HG03575 (cell line): ENCODE measurements around the gene LYRM9.
"Not testable (repeated sequence)": the region's sequence is repeated elsewhere in the genome, so short reads cannot be mapped to it uniquely, and the experiment has no call there.

Experiments used
- ATAC-seq: cut with Tn5 transposase; IDR thresholded peaks from one replicate; pipeline ENCODE4 v1.9.1; 2021; ENCODE audit not compliant: unreplicated experiment, insufficient number of reproducible peaks, low FRiP score; ENCODE audit errors: extremely low read depth

The LYRM9 gene

DNA sequence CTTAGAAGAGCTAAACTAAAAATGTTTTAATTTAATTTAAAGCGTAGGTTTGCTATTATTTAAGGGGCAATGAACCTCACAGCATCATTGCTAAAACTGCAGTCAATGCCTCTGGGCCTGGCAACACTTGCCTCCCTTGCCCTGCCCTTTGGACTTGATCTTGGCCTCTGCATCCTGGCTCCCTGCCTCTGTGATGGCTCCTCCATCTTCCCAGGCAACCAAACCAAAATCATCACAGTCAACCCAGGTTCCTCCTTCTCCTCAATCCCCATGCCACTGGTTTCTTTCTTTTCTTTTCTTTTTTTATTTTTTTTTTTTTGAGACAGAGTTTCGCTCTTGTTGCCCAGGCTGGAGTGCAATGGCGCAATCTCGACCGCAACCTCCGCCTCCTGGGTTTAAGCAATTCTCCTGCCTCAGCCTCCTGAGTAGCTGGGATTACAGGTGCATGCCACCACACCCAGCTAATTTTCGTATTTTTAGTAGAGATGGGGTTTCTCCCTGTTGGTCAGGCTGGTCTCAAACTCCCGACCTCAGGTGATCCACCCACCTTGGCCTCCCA lies 6.7 kb downstream of the LYRM9 start:
- not testable (repeated sequence) for ATAC-seq

DNA sequence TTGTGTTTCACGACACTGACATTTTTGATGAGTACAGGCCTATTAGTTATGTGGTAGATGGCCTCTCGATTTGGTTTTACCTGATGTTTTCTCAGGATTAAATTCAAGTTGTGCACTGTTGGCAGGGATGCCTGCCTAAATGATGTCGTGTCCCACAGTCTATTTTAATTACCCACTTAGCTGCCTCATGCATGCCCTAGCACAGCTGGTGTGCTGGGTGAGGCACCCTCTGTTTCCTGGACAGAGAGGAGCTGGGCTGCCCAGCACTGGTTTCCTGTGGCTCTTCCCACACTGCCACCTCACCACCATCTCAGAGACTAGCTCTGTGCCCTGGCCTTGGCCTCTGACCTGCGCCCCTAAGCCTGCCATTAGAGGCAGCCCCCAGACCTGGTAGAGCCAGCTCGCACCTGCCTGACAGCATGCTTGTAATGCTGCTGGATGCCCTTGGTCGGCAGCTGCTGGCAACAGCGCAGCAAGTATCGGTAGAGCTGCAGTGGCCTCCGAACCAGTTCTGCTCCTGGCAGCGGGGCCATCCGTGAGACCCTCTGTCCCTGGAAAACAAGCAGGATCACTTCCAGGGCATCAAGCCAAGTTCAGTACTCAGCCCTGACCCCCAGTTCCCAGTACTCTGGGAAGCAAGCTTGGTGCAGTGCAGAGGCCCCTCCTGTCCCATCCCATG lies 10.9 kb downstream of the LYRM9 start:
- ATAC-seq: no peak

DNA sequence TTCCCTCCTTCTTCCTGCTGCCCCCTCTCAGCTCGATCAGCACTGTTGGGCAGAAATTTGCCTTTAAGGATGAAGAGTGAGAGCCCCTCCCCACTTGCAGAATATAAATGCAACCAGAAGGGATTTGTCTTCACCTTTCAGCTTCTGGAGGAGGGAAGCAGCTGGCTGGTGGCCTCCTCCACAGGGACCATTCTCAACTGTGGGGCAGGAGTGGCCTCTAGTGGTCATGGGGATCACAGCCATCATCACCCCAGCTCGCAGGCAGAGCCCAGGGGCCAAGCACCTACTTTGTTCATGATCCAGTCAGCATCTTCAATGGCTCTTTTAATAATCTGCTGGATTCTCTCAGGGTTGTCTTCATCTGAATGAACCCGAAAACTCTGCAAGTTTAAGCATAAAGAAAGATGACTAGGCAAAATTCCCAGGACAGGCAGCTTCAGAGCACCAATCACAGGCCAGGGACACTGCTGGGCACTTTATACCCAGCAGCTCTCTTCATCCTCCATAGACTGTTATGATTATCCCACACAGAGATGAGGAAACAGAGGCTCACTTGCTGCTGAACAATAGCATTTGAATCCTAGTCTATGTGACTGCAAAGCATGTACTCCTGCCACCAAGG lies 13.1 kb downstream of the LYRM9 start:
- no peak for ATAC-seq

DNA sequence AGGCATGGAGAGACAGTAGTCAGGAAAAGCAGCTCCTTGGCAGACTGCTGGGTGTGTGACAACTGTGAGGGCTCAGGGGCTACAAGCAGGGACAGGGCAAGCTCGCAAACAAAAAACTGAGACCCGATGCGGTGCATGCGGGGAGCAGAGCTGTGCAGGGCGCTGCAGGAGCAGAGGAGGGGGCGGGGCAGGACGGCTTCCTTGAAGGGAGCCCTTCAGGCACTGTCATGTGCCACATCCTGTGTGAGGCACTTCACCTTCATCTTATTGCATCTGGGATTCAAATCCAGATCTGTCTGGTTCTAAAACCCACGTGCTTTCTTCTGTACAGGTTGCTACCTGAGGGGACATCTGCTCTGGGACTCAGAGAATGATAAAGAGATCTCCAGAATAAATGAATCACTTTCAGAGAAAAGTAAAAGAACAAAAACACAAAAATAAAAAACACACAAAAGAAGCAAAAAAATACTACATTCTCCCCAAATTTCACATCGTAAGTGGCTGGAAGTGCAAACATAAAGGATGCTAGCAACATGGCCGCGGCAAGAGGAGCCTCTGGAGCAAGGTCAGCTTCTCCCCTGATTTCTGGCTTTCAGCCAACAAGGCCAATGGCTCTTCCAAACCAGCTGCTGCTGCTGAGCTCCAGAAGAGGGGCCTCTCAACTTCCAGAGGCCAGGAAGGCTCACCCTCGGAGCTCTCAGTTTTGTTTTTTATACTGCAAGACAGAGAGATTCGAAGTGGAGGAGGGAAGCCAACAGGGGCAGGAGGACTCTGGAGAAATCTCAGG lies 14.2 kb downstream of the LYRM9 start:
- no peak for ATAC-seq

DNA sequence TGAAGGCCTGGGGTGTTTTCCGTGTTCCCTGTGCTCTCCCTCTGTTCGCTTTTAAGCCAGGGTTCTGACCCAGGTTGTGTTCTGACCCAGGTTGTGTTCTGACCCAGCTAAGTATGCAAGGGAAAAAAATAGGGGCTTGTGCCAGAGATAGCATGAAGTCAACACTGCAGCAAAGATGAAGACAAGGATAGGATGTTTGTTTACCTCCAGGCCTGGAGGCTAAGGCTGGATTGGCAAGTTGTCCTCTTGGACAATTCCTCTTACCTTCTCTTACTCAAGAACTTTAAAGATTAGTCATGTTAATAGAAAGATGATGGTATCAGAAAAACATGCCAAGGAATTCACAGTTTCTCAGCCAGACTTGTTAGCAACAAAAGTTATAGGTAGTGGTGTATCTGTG lies 19.4 kb downstream of the LYRM9 start:
- ATAC-seq: no peak

DNA sequence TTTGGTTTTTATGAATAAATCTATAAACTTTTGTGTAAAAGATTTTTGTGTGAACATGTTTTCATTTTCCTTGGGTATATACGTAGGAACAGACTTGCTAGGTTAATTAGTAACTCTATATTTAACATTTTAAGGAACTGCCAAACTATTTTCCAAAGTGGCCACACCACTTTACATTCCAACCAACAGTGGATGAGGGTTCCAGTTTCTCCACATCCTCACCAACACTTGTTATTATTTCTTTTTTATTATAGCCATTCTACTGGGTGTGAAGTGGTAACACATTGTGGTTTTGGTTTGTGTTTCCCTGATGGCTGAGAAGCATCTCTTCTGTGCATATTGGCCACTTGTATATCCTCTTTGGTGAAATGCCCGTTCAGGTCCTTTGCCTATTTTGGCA lies 20.0 kb downstream of the LYRM9 start:
- ATAC-seq: no peak

DNA sequence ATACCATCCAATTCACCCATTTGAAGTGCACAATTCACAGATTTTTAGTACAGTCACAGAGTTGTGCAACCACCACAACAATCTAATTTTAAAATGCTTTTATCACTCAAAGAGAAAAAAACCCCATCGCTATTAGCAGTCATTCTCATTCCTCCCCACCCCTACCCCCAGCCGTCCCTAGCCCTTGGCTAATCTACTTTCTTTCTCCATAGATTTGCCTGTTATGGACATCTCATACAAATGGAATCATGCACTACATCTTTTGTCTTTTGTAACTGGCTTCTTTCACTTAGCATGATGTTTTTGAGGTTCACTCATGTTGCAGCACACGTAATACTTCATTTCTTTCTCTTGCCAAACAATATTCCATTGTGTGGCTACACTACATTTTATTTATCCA lies 20.4 kb downstream of the LYRM9 start:
- no peak for ATAC-seq

DNA sequence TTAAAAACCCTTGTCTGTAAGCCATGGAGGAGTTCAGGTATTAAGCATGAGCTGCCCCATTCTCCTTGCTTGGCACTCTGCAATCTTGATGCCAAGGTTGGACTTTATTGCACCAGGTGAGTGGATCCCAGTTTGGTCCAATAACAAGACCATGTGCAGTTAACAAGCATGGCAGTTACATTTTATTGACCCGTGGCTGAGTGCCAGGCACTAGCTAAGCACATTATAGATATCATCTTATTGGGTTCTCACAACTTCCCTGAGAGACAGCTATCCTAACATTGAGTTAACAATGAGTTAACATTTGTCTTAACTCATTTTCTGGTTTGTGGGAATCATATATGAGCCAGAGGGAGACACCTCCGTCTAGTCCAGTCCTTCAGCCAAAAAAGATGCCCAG lies 21.8 kb downstream of the LYRM9 start:
- no peak for ATAC-seq

DNA sequence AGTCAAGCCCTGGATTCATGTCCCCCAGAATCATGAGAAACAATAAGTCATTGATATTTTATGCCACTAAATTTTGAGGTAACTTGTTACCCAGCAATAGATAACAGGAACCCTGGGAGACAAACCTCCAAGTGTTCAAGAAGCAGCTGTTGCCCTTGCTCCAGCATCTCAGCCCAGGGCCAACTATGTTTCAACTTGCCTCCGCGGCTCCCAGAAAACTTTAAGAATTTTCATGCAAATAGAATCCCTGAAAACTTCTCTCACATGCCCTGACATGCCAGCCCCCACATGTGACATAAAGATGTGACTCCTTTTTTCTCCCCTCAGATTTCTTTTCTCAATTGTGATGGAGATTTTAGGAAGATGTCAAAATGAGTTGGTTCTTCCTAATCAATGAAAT lies 22.8 kb downstream of the LYRM9 start:
- no peak for ATAC-seq

DNA sequence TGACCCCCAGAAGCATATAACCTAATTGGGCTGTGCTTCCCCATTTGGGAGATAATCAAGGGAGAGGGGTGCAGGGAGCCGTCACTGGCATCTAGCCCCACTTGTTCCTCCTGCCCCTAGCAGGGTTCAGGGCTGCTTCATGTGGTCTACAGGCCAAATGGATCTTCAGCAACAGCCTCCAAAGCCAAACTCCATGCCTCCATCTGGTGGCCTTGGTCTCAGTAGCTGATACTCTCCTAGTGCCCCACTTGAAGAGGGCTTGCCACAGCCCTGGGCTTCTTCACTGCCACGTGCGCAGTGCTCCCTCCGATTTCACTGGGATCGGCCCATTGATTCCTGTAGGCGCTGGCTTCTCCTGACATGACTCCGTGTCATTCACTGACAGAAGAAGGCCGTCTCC lies 24.6 kb downstream of the LYRM9 start:
- no peak for ATAC-seq

DNA sequence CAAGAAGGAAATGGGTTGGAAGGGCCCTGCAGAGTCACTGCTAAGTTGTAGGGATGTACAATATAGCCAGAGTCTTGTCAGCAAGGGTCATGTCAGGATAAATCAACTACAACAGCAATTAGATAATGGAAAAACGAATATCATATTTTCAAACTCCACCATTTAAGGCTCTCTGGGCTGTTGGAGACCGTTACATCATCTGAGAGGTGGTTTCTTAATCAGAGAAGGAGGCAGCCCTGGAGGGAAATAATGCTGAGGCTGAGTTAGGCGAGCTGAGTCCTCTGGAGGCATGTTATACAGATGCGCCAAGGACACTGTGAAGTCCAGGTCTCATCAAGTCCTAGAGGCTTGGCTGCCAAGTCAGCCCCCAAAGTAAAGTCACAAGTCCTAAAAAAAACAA lies 30.3 kb downstream of the LYRM9 start:
- no peak for ATAC-seq

DNA sequence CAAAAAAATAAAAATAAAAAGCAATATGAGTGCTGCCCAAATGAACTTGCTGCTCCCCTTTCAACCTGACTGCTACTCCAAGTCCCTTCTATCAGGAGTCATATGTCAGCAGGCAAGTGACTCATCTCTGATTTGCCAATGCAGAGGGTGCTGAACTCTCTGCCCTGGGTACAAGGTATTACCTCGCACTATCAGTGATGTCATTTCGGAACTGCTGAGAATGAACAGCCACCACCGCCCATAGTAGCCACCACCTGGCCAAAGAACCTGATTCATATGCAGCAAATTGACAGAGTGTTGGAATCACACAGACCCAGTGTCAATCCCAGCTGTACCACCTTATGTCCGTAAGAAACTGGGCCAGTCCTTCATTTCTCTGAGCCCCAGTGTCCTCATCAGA lies 31.2 kb downstream of the LYRM9 start:
- ATAC-seq: no peak

DNA sequence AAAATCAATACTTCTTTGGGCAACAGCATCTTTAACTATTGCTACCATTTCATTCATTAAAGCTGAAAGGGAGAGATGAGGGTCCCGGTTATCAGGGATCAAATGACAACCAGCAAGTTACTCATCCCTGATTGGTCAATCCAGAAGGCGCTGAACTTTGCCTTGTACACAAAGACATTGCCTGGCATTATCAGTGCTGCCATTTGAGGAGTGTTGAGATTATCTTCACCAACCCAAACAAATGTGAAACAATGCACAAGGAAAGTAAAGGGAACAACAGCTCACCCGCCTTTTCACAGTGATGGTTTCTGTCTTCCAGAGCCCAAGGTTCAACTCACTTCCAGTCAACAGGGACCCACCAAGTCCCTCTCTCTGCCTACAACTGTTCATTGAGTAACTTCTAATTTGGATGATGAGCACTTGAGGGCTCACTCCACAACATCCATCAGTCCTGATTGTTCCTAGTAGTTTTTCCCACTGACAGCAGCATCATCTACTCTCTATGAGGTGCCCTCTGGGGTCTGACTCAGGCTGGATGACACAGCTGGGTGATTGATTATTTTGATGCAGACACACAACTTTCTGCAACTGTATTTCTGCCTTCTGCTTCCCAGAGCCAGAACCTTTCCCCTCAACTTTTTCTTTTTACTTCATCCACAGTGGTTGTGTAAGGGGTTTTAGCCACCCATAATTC lies 32.0 kb downstream of the LYRM9 start:
- no peak for ATAC-seq

DNA sequence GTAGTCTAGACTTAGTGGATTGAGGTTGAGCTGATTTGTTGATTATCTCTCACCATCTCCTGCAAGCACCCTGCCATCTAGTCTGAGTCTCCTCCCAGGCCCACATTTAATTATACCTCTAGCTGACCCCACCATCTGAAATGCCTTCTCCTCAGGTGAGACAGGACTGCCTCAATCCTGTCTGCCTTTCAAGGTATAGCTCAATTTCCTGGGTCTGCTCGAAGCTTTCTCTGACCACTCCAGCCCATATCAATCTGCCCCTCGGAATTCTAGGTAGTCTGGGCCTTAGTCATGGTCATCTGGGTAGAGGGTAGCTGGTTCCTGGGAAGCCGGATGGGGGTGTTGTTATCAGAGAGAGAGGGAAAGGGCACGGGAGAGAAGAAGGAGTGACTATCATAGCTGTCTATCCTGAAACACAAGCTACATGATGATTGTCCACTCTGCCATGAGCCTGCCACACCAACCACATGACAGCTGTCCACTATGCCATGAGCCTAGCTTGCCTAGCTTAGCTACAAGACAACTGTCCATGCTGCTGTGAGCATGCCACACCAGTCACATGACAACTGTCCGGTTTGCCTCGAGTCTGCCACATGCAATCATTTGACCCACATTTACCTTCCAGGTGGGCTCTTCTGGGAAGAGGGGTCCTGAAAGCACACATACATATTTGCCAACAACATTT lies 34.4 kb downstream of the LYRM9 start:
- no peak for ATAC-seq

DNA sequence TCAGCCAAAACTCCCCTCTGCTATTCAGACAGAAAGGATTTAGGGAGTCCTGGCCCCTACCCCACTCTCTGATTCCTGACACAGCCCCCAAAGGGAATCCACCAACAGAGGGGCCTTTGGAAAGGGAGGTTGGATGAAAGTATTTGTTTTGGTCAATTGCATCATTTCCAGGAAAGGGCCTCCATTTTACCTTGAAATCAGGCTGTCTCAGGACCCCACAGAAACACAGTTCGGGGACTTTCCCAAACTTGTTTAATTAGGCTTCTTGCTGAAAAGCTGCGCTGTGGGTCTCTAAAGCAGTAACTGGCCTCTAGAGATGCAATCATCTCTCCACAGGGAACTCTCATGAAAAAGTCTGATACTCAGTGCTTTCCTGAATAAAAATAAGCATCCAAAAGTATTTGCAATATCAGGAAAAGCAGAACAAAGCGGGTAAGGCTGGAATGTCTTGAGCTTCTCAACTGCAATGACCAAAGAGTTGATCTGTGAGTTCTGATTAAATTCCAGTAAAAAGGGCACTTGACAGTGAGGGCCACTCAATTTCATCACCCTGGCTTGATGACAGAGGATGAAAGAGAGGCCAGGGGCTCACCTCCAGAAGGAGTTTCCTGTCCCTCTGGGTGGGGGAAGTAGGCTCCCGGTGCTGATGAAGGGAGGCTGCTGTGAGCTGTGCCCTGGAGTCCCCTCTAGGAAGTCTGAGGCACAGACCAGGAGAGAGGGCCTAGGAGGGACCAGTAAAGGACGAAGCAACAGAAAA lies 36.3 kb downstream of the LYRM9 start:
- no peak for ATAC-seq

DNA sequence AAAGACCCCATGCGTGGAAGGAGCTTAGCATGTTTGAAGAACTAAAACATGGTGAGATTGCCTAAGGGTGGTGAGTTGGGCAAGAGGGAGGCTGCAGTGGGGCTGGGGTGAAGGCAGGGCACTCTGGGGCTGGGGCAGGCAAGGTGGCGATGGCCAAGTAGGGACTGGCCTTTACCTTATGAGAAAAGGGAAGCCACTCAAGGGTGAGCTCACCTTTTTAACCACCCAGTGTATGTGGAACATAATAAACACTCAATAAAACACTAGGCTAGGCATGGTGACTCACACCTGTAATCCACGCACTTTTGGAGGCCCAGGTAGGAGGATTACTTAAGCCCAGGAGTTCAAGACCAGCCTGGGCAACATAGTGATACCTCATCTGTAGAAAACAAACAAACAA lies 37.7 kb downstream of the LYRM9 start:
- ATAC-seq: no peak

DNA sequence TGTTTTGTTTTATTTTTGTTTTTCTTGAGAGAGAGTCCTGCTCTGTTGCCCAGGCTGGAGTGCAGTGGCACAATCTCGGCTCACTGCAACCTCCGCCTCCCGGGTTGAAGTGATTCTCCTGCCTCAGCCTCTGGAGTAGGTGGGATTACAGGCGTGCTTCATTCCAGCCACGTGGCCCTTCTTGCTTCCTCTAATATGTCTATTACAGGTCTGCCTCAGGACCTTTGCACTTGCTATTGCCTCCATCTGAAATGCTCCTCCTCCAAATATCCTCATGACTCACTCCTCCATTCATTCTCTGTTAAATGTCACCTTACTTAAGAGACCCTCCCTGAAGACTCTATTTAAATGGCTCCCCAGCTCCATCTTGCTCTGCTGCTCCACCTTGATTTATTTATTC lies 39.0 kb downstream of the LYRM9 start:
- ATAC-seq: no peak

DNA sequence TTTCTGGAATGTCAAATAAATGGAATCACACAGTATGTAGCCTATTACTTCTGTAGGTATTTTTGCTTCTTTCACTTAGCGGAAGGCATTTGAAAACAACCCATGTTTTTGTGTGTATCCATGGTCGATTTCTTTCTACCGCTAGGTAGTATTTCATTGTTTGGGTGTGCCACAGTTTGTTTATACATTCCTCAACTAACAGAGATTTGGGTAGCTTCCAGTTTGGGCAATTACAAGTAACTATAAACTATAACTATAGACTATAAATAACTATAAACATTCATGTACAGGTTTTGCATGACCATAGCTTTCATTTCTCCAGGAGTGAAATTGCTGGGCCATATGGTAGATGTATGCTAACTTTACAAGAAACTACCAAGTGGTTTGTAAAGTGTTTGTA lies 40.1 kb downstream of the LYRM9 start:
- ATAC-seq: no peak
